GM12873 (cell line): ENCODE results near the gene B4GALT1.

ENCODE experiments used
- CTCF ChIP-seq: IDR thresholded peaks from 2 replicates; pipeline ENCODE4 v1.5.1; 2012; ENCODE audit warnings: low read depth, mild to moderate bottlenecking, moderate library complexity, low read length, control low read depth; ENCODE audit not compliant: insufficient read depth; ENCODE audit errors: missing control alignments

B4GALT1 gene

GRCh38 chr9:33135031-33135461 lies 32.1 kb downstream of the B4GALT1 start:
- TF ChIP-seq CTCF: no peak

- TF ChIP-seq CTCF: no peak
These were observed 34.0 kb downstream of the B4GALT1 start for GRCh38 chr9:33133186-33133585.

- TF ChIP-seq CTCF: no peak
These were observed 35.1 kb downstream of the B4GALT1 start for GRCh38 chr9:33131790-33132772.

- no peak for TF ChIP-seq CTCF
These were observed 36.0 kb downstream of the B4GALT1 start for GRCh38 chr9:33130961-33131789.

- no peak for TF ChIP-seq CTCF
These were observed 37.0 kb downstream of the B4GALT1 start for GRCh38 chr9:33129886-33130881.

- TF ChIP-seq CTCF: no peak
These were observed 37.8 kb downstream of the B4GALT1 start for GRCh38 chr9:33129251-33129885.
